OCI-LY1 (cell line): ENCODE results near the gene MBNL2.

Experiments used
- H2AFZ ChIP-seq: fragments of 200-600 bp; sonication (generic), shearing (Covaris generic); 2 replicates; pipeline ENCODE4 v1.6.0; 2014; ENCODE audit warnings: antibody characterized with exemption, mild to moderate bottlenecking, low read length
- H3F3A ChIP-seq: fragments of 200-600 bp; sonication (generic), shearing (Covaris generic); 2 replicates; pipeline ENCODE4 v1.6.0; 2014; ENCODE audit warnings: mild to moderate bottlenecking, antibody characterized with exemption, low read length, moderate library complexity; ENCODE audit not compliant: insufficient read depth
- H3K27ac ChIP-seq: fragments of 200-600 bp; sonication (generic); 2 replicates; pipeline ENCODE4 v1.5.1; 2014; ENCODE audit warnings: low read length, mixed run types, mild to moderate bottlenecking, low read depth; ENCODE audit not compliant: poor library complexity, severe bottlenecking
- H3K27me3 ChIP-seq: fragments of 200-600 bp; sonication (generic); 2 replicates; pipeline ENCODE4 v1.6.0; 2014; ENCODE audit warnings: antibody characterized with exemption, mild to moderate bottlenecking, low read length, moderate library complexity; ENCODE audit not compliant: insufficient read depth
- H3K36me3 ChIP-seq: fragments of 200-600 bp; sonication (generic); 2 replicates; pipeline ENCODE4 v1.6.1; 2014; ENCODE audit warnings: mild to moderate bottlenecking, antibody characterized with exemption, low read length, moderate library complexity, mixed read lengths; ENCODE audit not compliant: insufficient read depth
- H3K4me1 ChIP-seq: fragments of 200-600 bp; sonication (generic); 2 replicates; pipeline ENCODE4 v1.5.1; 2014; ENCODE audit warnings: mild to moderate bottlenecking, low read length, moderate library complexity; ENCODE audit not compliant: insufficient read depth, severe bottlenecking
- H3K4me2 ChIP-seq: fragments of 200-600 bp; sonication (generic), shearing (Covaris generic); 2 replicates; pipeline ENCODE4 v1.6.1; 2014; ENCODE audit warnings: low read length
- H3K4me3 ChIP-seq: fragments of 200-600 bp; sonication (generic); 2 replicates; pipeline ENCODE4 v1.5.1; 2014; ENCODE audit warnings: low read length, low read depth, mild to moderate bottlenecking, mixed read lengths; ENCODE audit not compliant: poor library complexity, severe bottlenecking
- H3K79me2 ChIP-seq: fragments of 200-600 bp; shearing (Covaris generic); 2 replicates; pipeline ENCODE4 v1.6.1; 2016; ENCODE audit warnings: mixed run types, low read length, mixed read lengths; ENCODE audit not compliant: insufficient read depth
- H3K9ac ChIP-seq: fragments of 200-600 bp; sonication (generic), shearing (Covaris generic); 2 replicates; pipeline ENCODE4 v1.6.1; 2014; ENCODE audit warnings: mild to moderate bottlenecking, low read length, mixed read lengths
- H3K9me2 ChIP-seq: fragments of 200-600 bp; sonication (generic), shearing (Covaris generic); 2 replicates; pipeline ENCODE4 v1.6.1; 2014; ENCODE audit warnings: low read depth, mild to moderate bottlenecking, low read length, mixed read lengths
- H3K9me3 ChIP-seq: fragments of 200-600 bp; shearing (Covaris generic); 2 replicates; pipeline ENCODE4 v1.6.1; 2014; ENCODE audit warnings: low read length, mixed read lengths
- H4K20me1 ChIP-seq: fragments of 200-600 bp; sonication (generic), shearing (Covaris generic); 2 replicates; pipeline ENCODE4 v1.6.0; 2016; ENCODE audit warnings: mild to moderate bottlenecking, low read length; ENCODE audit not compliant: insufficient read depth
- CTCF ChIP-seq: fragments of 200-600 bp; sonication (generic), shearing (Covaris generic); IDR thresholded peaks from 2 replicates; pipeline ENCODE4 v1.5.1; 2017; ENCODE audit warnings: mild to moderate bottlenecking, antibody characterized with exemption, low read length, moderate library complexity, mixed read lengths
- EZH2 ChIP-seq: fragments of 200-600 bp; sonication (generic), shearing (Covaris generic); IDR thresholded peaks from 2 replicates; pipeline ENCODE4 v1.8.0; 2017; ENCODE audit warnings: borderline replicate concordance, mixed run types, mild to moderate bottlenecking, antibody characterized with exemption, low read length, moderate library complexity, mixed read lengths

Gene MBNL2

GRCh38 chr13:97185751-97186150 lies 36.4 kb upstream of the MBNL2 start:
- no peaks in the 10 kb centered on the region for H3K9me3 ChIP-seq
- H2AFZ ChIP-seq: no peak overlapping the region
- H4K20me1 ChIP-seq: no peaks in the 10 kb centered on the region
- H3K27me3 ChIP-seq: 0 out of 2 replicates have a peak, but pooled peaks cover 4% of the 10 kb centered on the region
- H3K4me1 ChIP-seq: no peaks in the 10 kb centered on the region
- no peaks in the 10 kb centered on the region for H3F3A ChIP-seq
- TF ChIP-seq EZH2 (no peak), CTCF (no peak)
- H3K9me2 ChIP-seq: no peaks in the 10 kb centered on the region
- H3K4me3 ChIP-seq: no peak overlapping the region
- H3K79me2 ChIP-seq: no peaks in the 10 kb centered on the region
- H3K36me3 ChIP-seq: no peaks in the 10 kb centered on the region
- no peak overlapping the region for H3K9ac ChIP-seq
- no peak overlapping the region for H3K4me2 ChIP-seq
- H3K27ac ChIP-seq: no peak overlapping the region

- H4K20me1 ChIP-seq: no peaks in the 10 kb centered on the region
- H3F3A ChIP-seq: no peaks in the 10 kb centered on the region
- H2AFZ ChIP-seq: no peak overlapping the region
- H3K27ac ChIP-seq: no peak overlapping the region
- no peak overlapping the region for H3K9ac ChIP-seq
- H3K4me2 ChIP-seq: no peak overlapping the region
- TF ChIP-seq EZH2 (no peak), CTCF (no peak)
- H3K79me2 ChIP-seq: no peaks in the 10 kb centered on the region
- no peak overlapping the region for H3K4me3 ChIP-seq
- no peaks in the 10 kb centered on the region for H3K9me2 ChIP-seq
- H3K4me1 ChIP-seq: peaks cover 5% of the 10 kb centered on the region
- no peaks in the 10 kb centered on the region for H3K36me3 ChIP-seq
- 0 out of 2 replicates have a peak, but pooled peaks cover 4% of the 10 kb centered on the region for H3K27me3 ChIP-seq
- H3K9me3 ChIP-seq: no peaks in the 10 kb centered on the region
Measured at GRCh38 chr13:97188207-97188606, 33.9 kb upstream of the MBNL2 start.

- TF ChIP-seq EZH2 (no peak), CTCF (no peak)
- H3K9me3 ChIP-seq: no peaks in the 10 kb centered on the region
- no peaks in the 10 kb centered on the region for H3K36me3 ChIP-seq
- no peaks in the 10 kb centered on the region for H3F3A ChIP-seq
- H3K79me2 ChIP-seq: no peaks in the 10 kb centered on the region
- H4K20me1 ChIP-seq: no peaks in the 10 kb centered on the region
- H3K4me1 ChIP-seq: peaks cover 5% of the 10 kb centered on the region
- H3K27ac ChIP-seq: no peak overlapping the region
- no peak overlapping the region for H2AFZ ChIP-seq
- H3K27me3 ChIP-seq: 0 out of 2 replicates have a peak, but pooled peaks cover under 1% of the 10 kb centered on the region
- no peak overlapping the region for H3K9ac ChIP-seq
- H3K4me3 ChIP-seq: no peak overlapping the region
- no peaks in the 10 kb centered on the region for H3K9me2 ChIP-seq
- H3K4me2 ChIP-seq: no peak overlapping the region
Measured at GRCh38 chr13:97189928-97190327, 32.2 kb upstream of the MBNL2 start.
